GM12878 (cell line): ENCODE measurements around the gene TUBA3E. TPM values are rescaled to one million over a fixed set of nuclear protein-coding genes. Genes with fewer than 3 reads are reported as not detected.
"Not testable (repeated sequence)": the region's sequence is repeated elsewhere in the genome, so short reads cannot be mapped to it uniquely, and the experiment has no call there.

Experiments
- ATAC-seq: fragments of 200-7000 bp; cut with Tn5 transposase; 3 replicates; pipeline ENCODE4 v1.9.1; 2020; ENCODE audit warnings: mild to moderate bottlenecking, moderate library complexity
- BruUV-seq: library from RNA; stranded (reverse); fragments of 400-500 nt; replicated peaks from 2 replicates; lab custom pipeline; 2021; lab: Mats Ljungman, UMichigan
- CTCF ChIA-PET: fragments of 300-600 bp; sonication (Branson Sonifier 250); formaldehyde crosslinking; extraction: SDS; loops from one replicate; lab custom pipeline; 2021; ENCODE audit warnings: inconsistent platforms; lab: Yijun Ruan, JAX
- POLR2A ChIA-PET: fragments of 350-600 bp; formaldehyde crosslinking; extraction: SDS; loops from one replicate; lab custom pipeline; 2021; ENCODE audit warnings: inconsistent platforms; lab: Charles Lee
- RAD21 ChIA-PET: fragments of 300-600 bp; sonication (Branson Sonifier 250); formaldehyde crosslinking; loops from one replicate; lab custom pipeline; 2023; ENCODE audit warnings: antibody characterized with exemption; ENCODE audit not compliant: unreplicated experiment; lab: Charles Lee
- SMC1A ChIA-PET: fragments of 300-600 bp; sonication (Branson Sonifier 250); formaldehyde crosslinking; loops from one replicate; lab custom pipeline; 2023; ENCODE audit not compliant: unreplicated experiment, uncharacterized antibody; lab: Charles Lee
- DNase-seq: peaks from one replicate; pipeline ENCODE4 v3.0.0-alpha.2; 2011; ENCODE audit warnings: low read depth, low spot score
- FAIRE-seq: peaks from 3 replicates; lab custom pipeline; 2011; peaks lifted over from hg19 to GRCh38; lab: Jason Lieb, UNC
- H2AFZ ChIP-seq: 2 replicates; pipeline ENCODE4 v1.6.0; 2011; ENCODE audit warnings: low read depth, low read length, control low read depth; ENCODE audit not compliant: control insufficient read depth
- H3K27ac ChIP-seq: 2 replicates; pipeline ENCODE4 v1.5.1; 2011; ENCODE audit warnings: control low read depth; ENCODE audit not compliant: control insufficient read depth, insufficient read depth
- H3K27me3 ChIP-seq, 2 experiments: replicated peaks in 1 of 2; 2 replicates each; pipeline versions ENCODE4 v1.6.0 to v1.6.1; 2011; ENCODE audit warnings: low read length in 1 of 2; ENCODE audit not compliant: control insufficient read depth in 2 of 2, insufficient read depth in 2 of 2
- H3K36me3 ChIP-seq, 2 experiments: 2 replicates each; pipeline ENCODE4 v1.5.1; 2011; ENCODE audit warnings: low read length in 1 of 2; ENCODE audit not compliant: control insufficient read depth in 2 of 2, insufficient read depth in 2 of 2
- H3K4me1 ChIP-seq: 2 replicates; pipeline ENCODE4 v1.6.1; 2011; ENCODE audit warnings: mild to moderate bottlenecking, low read length, moderate library complexity, mixed read lengths; ENCODE audit not compliant: control insufficient read depth, insufficient read depth
- H3K4me2 ChIP-seq: 2 replicates; pipeline ENCODE4 v1.6.0; 2011; ENCODE audit warnings: control low read depth; ENCODE audit not compliant: control insufficient read depth, insufficient read depth
- H3K4me3 ChIP-seq: fragments of 200-600 bp; sonication (generic); 2 replicates; pipeline ENCODE4 v1.5.1; 2016
- H3K79me2 ChIP-seq: 2 replicates; pipeline ENCODE4 v1.6.0; 2011; ENCODE audit warnings: low read length; ENCODE audit not compliant: control insufficient read depth, insufficient read depth
- H3K9ac ChIP-seq: 2 replicates; pipeline ENCODE4 v1.8.0; 2011; ENCODE audit warnings: low read length, control low read depth, mixed read lengths; ENCODE audit not compliant: control insufficient read depth, insufficient read depth
- H3K9me3 ChIP-seq: replicated peaks from 3 replicates; pipeline ENCODE4 v1.5.1; 2011; ENCODE audit warnings: mild to moderate bottlenecking, low read length; ENCODE audit not compliant: control insufficient read depth, insufficient read depth
- H4K20me1 ChIP-seq: 2 replicates; pipeline ENCODE4 v1.6.0; 2011; ENCODE audit not compliant: control insufficient read depth, insufficient read depth
- WGBS: methylation state at CpG from one replicate; pipeline ENCODE4 v1.1.6; 2016; ENCODE audit warnings: low lambda C conversion rate; ENCODE audit not compliant: insufficient replicate concordance, insufficient coverage; ENCODE audit errors: missing lambda C conversion rate; 5-methylcytosine and 5-hydroxymethylcytosine counted together
- in situ Hi-C: fragments of 300-500 bp; cut with MboI; formaldehyde crosslinking; loops from 9 replicates; pipeline ENCODE4 v1.14.3; 2018; ENCODE audit warnings: mixed read lengths
- intact Hi-C: fragments of 100-400 bp; cut with micrococcal nuclease; formaldehyde crosslinking; loops from one replicate; pipeline ENCODE4 v1.14.2; 2022; ENCODE audit not compliant: unreplicated experiment
- polyA plus RNA-seq, 11 experiments: library from polyadenylated mRNA; depleted of rRNA in 4 of 11; unstranded in 6 of 11; stranded (reverse) in 5 of 11; fragments of >200 nt; fragmentation: Nextera tagmentation in 4 of 11; fragmentation: Illumina TruSeq in 1 of 11; extraction: Ambion mirVana in 4 of 11; extraction: Trizol in 1 of 11; gene quantifications; 1 replicate in 1 of 11; 2 replicates in 10 of 11; pipeline versions ENCODE4 v1.2.1 to v1.2.3, GENCODE V29; 2011 to 2016; ENCODE audit warnings: inconsistent platforms in 2 of 11, missing spikeins in 2 of 11, low read depth in 1 of 11
- total RNA-seq, 4 experiments: library from RNA; depleted of rRNA in 3 of 4; stranded (reverse); fragments of >200 nt in 3 of 4; fragmentation: Illumina TruSeq in 1 of 4; extraction: Trizol in 1 of 4; gene quantifications; 2 replicates each; pipeline versions ENCODE4 v1.2.1 to v1.2.3, GENCODE V29; 2013 to 2021

Gene TUBA3E
- total and polyA plus RNA-seq, 10 of the 15 experiments (the other 5 are each of a cell fraction or from before 2014, with no cell fraction given) = not detected

DNA sequence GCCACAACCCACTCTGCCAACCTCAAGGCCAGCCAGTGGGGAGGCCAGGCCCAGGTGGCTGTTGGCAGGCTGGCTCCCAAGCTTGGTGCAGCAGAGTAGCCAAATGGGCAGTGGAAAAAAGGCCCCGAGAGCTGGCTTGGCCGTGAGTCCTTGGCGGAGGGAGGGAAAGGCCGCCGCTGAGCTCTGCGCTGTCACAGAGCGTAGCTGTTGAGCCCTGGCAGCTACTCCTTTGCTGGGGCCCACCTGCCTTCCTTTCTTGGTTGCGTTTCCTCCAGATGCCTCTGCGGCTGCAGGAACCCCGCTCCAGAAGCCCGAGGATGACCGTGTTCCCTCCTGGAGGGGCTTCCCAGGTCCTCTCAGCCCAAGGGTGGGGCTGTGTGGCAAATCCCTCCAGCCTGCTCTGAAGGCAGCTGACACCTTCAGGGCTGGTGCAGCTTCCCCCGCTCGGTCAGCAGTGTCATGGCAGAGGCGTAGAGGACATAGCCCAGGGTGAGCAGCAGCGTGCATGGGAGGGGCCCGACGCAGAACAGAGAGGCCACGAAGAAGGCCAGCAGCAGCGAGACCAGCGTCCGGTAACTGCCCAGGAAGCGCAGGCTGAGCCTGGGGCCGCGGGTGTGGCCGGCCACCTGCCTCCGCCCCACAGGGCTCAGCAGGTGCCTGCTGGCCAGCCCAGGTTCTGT lies 46.0 kb downstream of the TUBA3E start:
- H2AFZ ChIP-seq, H3K79me2 ChIP-seq, H3K27ac ChIP-seq, BruUV-seq, FAIRE-seq, ATAC-seq, H3K4me2 ChIP-seq, H3K4me3 ChIP-seq, RAD21 ChIA-PET, H4K20me1 ChIP-seq, CTCF ChIA-PET, H3K9ac ChIP-seq, DNase-seq, intact Hi-C loops, H3K9me3 ChIP-seq, H3K4me1 ChIP-seq, H3K27me3 ChIP-seq, SMC1A ChIA-PET: not testable (repeated sequence)
- 98% methylated on average over 10 of the region's 27 CpGs for WGBS
- in situ Hi-C loops = loop anchor here (10.0 kb wide), 1 partner anchor 1523 kb away; no protein-coding TSS in a partner anchor
- H3K36me3 ChIP-seq = peaks cover 0 to 19% of the 10 kb centered on the region in 2 experiments; a peak in 2 of 4 replicates
- POLR2A ChIA-PET = interaction anchor here (0.5 kb wide), 1 partner anchor 819 kb away, joined by 11 read pairs; no protein-coding TSS in a partner anchor

DNA sequence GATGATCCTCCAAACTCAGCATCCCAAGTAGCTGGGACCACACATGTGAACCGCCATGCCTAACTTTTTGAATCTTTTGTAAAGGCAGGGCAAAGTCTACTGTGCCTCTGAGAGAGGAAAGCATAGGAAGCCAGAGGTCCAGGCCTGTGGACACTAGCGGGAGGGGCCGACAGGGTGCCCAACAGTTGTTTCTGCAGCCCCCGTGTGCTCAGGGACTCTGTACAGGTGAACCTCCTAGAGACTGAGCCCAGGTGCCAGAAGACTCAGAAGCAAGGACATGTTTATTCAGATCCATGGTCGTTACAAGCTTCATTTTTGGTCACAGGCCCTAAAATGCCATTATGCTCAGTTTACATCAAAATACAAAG lies 47.1 kb downstream of the TUBA3E start:
- H2AFZ ChIP-seq, SMC1A ChIA-PET, RAD21 ChIA-PET, H3K9ac ChIP-seq, POLR2A ChIA-PET, H3K79me2 ChIP-seq, H4K20me1 ChIP-seq, FAIRE-seq, BruUV-seq, H3K4me3 ChIP-seq, H3K27ac ChIP-seq, DNase-seq, H3K27me3 ChIP-seq, H3K9me3 ChIP-seq, CTCF ChIA-PET, ATAC-seq, intact Hi-C loops, H3K4me2 ChIP-seq, H3K4me1 ChIP-seq: not testable (repeated sequence)
- in situ Hi-C loops = loop anchor here (10.0 kb wide), 1 partner anchor 1524 kb away; no protein-coding TSS in a partner anchor
- peaks cover 0 to 16% of the 10 kb centered on the region in 2 experiments; a peak in 2 of 4 replicates for H3K36me3 ChIP-seq
- WGBS = 68% methylated on average over 4 of the region's 5 CpGs
